Ishikawa (cell line): ENCODE results near the gene CBX8.

ENCODE experiments used
- CEBPB ChIP-seq: IDR thresholded peaks from 2 replicates; pipeline ENCODE4 v1.6.1; 2012
- CREB1 ChIP-seq: IDR thresholded peaks from 2 replicates; pipeline ENCODE4 v1.6.1; 2012; ENCODE audit warnings: low read depth
- EGR1 ChIP-seq: IDR thresholded peaks from 2 replicates; pipeline ENCODE4 v1.6.1; 2012
- EP300 ChIP-seq: IDR thresholded peaks from 2 replicates; pipeline ENCODE4 v1.6.1; 2012; ENCODE audit warnings: borderline replicate concordance
- FOXM1 ChIP-seq: IDR thresholded peaks from 2 replicates; pipeline ENCODE4 v1.6.1; 2012; ENCODE audit warnings: low read depth, borderline replicate concordance
- MAX ChIP-seq: IDR thresholded peaks from 2 replicates; pipeline ENCODE4 v1.6.1; 2012
- NFIC ChIP-seq: IDR thresholded peaks from 2 replicates; pipeline ENCODE4 v1.6.1; 2012
- RAD21 ChIP-seq: IDR thresholded peaks from 2 replicates; pipeline ENCODE4 v1.6.1; 2012; ENCODE audit warnings: low read depth
- TAF1 ChIP-seq: IDR thresholded peaks from 2 replicates; pipeline ENCODE4 v1.6.1; 2012; ENCODE audit warnings: low read depth, mild to moderate bottlenecking
- TCF12 ChIP-seq: IDR thresholded peaks from 2 replicates; pipeline ENCODE4 v1.6.1; 2012; ENCODE audit warnings: low read depth
- TEAD4 ChIP-seq: IDR thresholded peaks from 2 replicates; pipeline ENCODE4 v1.6.1; 2012
- USF1 ChIP-seq: IDR thresholded peaks from 2 replicates; pipeline ENCODE4 v1.6.1; 2012
- YY1 ChIP-seq: IDR thresholded peaks from 2 replicates; pipeline ENCODE4 v1.6.1; 2012; ENCODE audit warnings: low read depth
- ZBTB7A ChIP-seq: IDR thresholded peaks from 2 replicates; pipeline ENCODE4 v1.6.1; 2012; ENCODE audit warnings: low read depth
- TF ChIP-seq, protein P1 (sequence below): IDR thresholded peaks from 2 replicates; pipeline ENCODE4 v1.6.1; 2012; ENCODE audit warnings: low read depth, mild to moderate bottlenecking

CBX8 gene

GRCh38 chr17:79745641-79746105 is 51.2 kb downstream of the CBX8 start:
- TF ChIP-seq YY1 (no peak), MAX (no peak), FOXM1 (no peak), RAD21 (no peak), EGR1 (no peak), TEAD4 (no peak), TAF1 (no peak), CREB1 (no peak), EP300 (no peak), ZBTB7A (no peak), CEBPB (no peak)
- TF ChIP-seq, protein P1, sequence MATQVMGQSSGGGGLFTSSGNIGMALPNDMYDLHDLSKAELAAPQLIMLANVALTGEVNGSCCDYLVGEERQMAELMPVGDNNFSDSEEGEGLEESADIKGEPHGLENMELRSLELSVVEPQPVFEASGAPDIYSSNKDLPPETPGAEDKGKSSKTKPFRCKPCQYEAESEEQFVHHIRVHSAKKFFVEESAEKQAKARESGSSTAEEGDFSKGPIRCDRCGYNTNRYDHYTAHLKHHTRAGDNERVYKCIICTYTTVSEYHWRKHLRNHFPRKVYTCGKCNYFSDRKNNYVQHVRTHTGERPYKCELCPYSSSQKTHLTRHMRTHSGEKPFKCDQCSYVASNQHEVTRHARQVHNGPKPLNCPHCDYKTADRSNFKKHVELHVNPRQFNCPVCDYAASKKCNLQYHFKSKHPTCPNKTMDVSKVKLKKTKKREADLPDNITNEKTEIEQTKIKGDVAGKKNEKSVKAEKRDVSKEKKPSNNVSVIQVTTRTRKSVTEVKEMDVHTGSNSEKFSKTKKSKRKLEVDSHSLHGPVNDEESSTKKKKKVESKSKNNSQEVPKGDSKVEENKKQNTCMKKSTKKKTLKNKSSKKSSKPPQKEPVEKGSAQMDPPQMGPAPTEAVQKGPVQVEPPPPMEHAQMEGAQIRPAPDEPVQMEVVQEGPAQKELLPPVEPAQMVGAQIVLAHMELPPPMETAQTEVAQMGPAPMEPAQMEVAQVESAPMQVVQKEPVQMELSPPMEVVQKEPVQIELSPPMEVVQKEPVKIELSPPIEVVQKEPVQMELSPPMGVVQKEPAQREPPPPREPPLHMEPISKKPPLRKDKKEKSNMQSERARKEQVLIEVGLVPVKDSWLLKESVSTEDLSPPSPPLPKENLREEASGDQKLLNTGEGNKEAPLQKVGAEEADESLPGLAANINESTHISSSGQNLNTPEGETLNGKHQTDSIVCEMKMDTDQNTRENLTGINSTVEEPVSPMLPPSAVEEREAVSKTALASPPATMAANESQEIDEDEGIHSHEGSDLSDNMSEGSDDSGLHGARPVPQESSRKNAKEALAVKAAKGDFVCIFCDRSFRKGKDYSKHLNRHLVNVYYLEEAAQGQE, result no peak

- TF ChIP-seq CEBPB (no peak), MAX (no peak), TEAD4 (no peak), EGR1 (no peak), USF1 (no peak)
These were observed 53.3 kb downstream of the CBX8 start for GRCh38 chr17:79743614-79744013.

DNA sequence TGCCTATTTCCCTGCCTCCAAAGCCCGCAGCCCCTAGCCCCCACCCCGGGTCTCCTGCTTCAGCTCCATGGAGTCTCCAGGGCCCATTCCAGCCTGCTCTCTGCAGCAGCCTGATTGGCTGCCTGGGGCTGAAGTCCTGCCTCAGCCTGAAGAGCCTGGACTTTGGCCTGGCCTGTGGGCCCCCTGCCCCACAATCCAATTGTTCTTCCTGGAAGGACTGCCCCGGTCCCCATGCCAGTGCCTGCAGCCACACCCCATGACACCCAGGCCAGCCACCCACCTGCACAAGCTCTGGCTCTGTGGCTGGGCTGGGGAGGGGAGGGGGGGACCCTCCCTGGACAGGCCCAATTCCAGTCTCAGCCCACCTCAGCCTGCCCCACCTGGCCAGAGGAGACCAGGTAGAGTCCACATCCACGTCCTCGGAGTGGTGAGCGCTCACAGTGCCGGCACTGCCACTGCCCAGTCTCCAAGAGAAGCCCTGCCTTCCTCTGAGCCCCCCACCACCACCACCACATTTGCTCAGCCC is 53.9 kb downstream of the CBX8 start:
- no peak for TF ChIP-seq FOXM1
- no peak for TF ChIP-seq TAF1
- TF ChIP-seq YY1, result no peak
- TF ChIP-seq CREB1, result no peak
- no peak for TF ChIP-seq RAD21
- TF ChIP-seq EGR1, result no peak
- TF ChIP-seq, protein P1, result no peak
- TF ChIP-seq CEBPB, result no peak
- TF ChIP-seq TCF12, result no peak
- no peak for TF ChIP-seq NFIC
- no peak for TF ChIP-seq MAX
- no peak for TF ChIP-seq EP300
- no peak for TF ChIP-seq USF1

- TF ChIP-seq RAD21 (no peak), EGR1 (no peak), TCF12 (no peak), NFIC (no peak), CREB1 (no peak), TAF1 (no peak), USF1 (no peak), TEAD4 (no peak)
- TF ChIP-seq, protein P1, result no peak
These were observed 54.3 kb downstream of the CBX8 start for GRCh38 chr17:79742589-79742918.
